H1 (cell line): Measurements from ENCODE around the gene PPP1R1A. TPM values are rescaled to one million over a fixed set of nuclear protein-coding genes. Genes with fewer than 3 reads are reported as not detected.

Source experiments
- CTCF ChIA-PET: fragments of 300-600 bp; sonication (Branson Sonifier 250); formaldehyde crosslinking; loops from one replicate; lab custom pipeline; 2021; ENCODE audit not compliant: partially characterized antibody; lab: Charles Lee
- POLR2A ChIA-PET: fragments of 300-600 bp; sonication (Branson Sonifier 250); formaldehyde crosslinking; loops from one replicate; lab custom pipeline; 2021; ENCODE audit warnings: inconsistent platforms; ENCODE audit not compliant: partially characterized antibody; lab: Charles Lee
- DNase-seq, 2 experiments: peaks; one replicate each; pipeline versions ENCODE4 v3.0.0 to v3.0.0-alpha.2; 2010 to 2022; ENCODE audit warnings: low spot score in 2 of 2, low read depth in 1 of 2, mixed read lengths in 1 of 2
- FAIRE-seq: peaks from 2 replicates; lab custom pipeline; 2011; peaks lifted over from hg19 to GRCh38; lab: Jason Lieb, UNC
- H2AFZ ChIP-seq: 2 replicates; pipeline ENCODE4 v1.8.1; 2012; ENCODE audit warnings: low read length, inconsistent platforms
- H2AK5ac ChIP-seq: 2 replicates; pipeline ENCODE4 v1.6.1; 2013; ENCODE audit warnings: low read depth, low read length
- H2BK120ac ChIP-seq: replicated peaks from 2 replicates; pipeline ENCODE3; 2013; ENCODE audit warnings: low read depth, low read length, inconsistent platforms
- H2BK12ac ChIP-seq: 2 replicates; pipeline ENCODE4 v1.6.1; 2013; ENCODE audit warnings: low read depth, low read length
- H2BK15ac ChIP-seq: 2 replicates; pipeline ENCODE4 v1.6.1; 2013; ENCODE audit warnings: low read length
- H2BK20ac ChIP-seq: 2 replicates; pipeline ENCODE4 v1.6.1; 2013; ENCODE audit warnings: low read length
- H2BK5ac ChIP-seq: 2 replicates; pipeline ENCODE4 v1.6.1; 2013; ENCODE audit warnings: low read depth, low read length
- H3K14ac ChIP-seq: 2 replicates; pipeline ENCODE4 v1.6.1; 2013; ENCODE audit warnings: inconsistent platforms; ENCODE audit not compliant: insufficient read length
- H3K18ac ChIP-seq: 2 replicates; pipeline ENCODE4 v1.6.1; 2013; ENCODE audit warnings: low read length; ENCODE audit errors: extremely low read depth
- H3K23ac ChIP-seq: 2 replicates; pipeline ENCODE4 v1.6.1; 2013; ENCODE audit warnings: inconsistent platforms; ENCODE audit not compliant: insufficient read length
- H3K23me2 ChIP-seq: 2 replicates; pipeline ENCODE4 v1.6.1; 2013; ENCODE audit warnings: low read depth, low read length
- H3K27ac ChIP-seq: 2 replicates; pipeline ENCODE4 v1.6.1; 2011; ENCODE audit warnings: low read depth, low read length, inconsistent platforms
- H3K27me3 ChIP-seq, 4 experiments: replicated peaks in 1 of 4; 1 replicate in 1 of 4; 2 replicates in 3 of 4; pipeline versions ENCODE4 v1.6.1 to v1.8.1; 2011 to 2013; ENCODE audit warnings: low read length in 3 of 4, mild to moderate bottlenecking in 3 of 4, inconsistent platforms in 2 of 4, mixed read lengths in 2 of 4, moderate library complexity in 1 of 4; ENCODE audit not compliant: control insufficient read depth in 3 of 4, insufficient read depth in 3 of 4; ENCODE audit errors: extremely low read depth in 1 of 4
- H3K36me3 ChIP-seq, 4 experiments: 2 replicates each; pipeline versions ENCODE4 v1.6.1 to v1.8.1; 2011 to 2013; ENCODE audit warnings: mild to moderate bottlenecking in 4 of 4, low read length in 3 of 4, moderate library complexity in 2 of 4, control low read depth in 1 of 4, inconsistent platforms in 1 of 4; ENCODE audit not compliant: insufficient read depth in 4 of 4, control insufficient read depth in 2 of 4
- H3K4ac ChIP-seq: replicated peaks from 2 replicates; pipeline ENCODE3; 2013; ENCODE audit warnings: low read length, low read depth, mixed read lengths, inconsistent platforms; ENCODE audit not compliant: insufficient read length
- H3K4me1 ChIP-seq, 4 experiments: replicated peaks in 1 of 4; 1 replicate in 1 of 4; 2 replicates in 3 of 4; pipeline versions ENCODE4 v1.6.1 to v1.8.1; 2011 to 2013; ENCODE audit warnings: low read length in 3 of 4, inconsistent platforms in 2 of 4, mixed read lengths in 1 of 4; ENCODE audit not compliant: insufficient read depth in 4 of 4, control insufficient read depth in 3 of 4
- H3K4me2 ChIP-seq, 2 experiments: 2 replicates each; pipeline versions ENCODE4 v1.6.1 to v1.8.1; 2011 to 2013; ENCODE audit warnings: low read depth in 2 of 2, low read length in 2 of 2, control low read depth in 1 of 2, inconsistent platforms in 1 of 2, mild to moderate bottlenecking in 1 of 2; ENCODE audit not compliant: insufficient read depth in 1 of 2
- H3K4me3 ChIP-seq, 4 experiments: fragments of 200-600, 300-600 bp in 1 of 4; sonication (generic), shearing (Covaris generic), sonication (Bioruptor Twin) in 1 of 4; 2 replicates each; pipeline versions ENCODE4 v1.5.1 to v1.8.1; 2011 to 2016; ENCODE audit warnings: low read length in 4 of 4, low read depth in 3 of 4, control low read depth in 2 of 4, inconsistent platforms in 2 of 4, mild to moderate bottlenecking in 2 of 4, mixed read lengths in 1 of 4, moderate library complexity in 1 of 4; ENCODE audit not compliant: insufficient read depth in 2 of 4; ENCODE audit errors: extremely low read depth in 1 of 4
- H3K56ac ChIP-seq: replicated peaks from 2 replicates; pipeline ENCODE3; 2013; ENCODE audit warnings: low read depth, mild to moderate bottlenecking, mixed read lengths, low read length, inconsistent platforms; ENCODE audit not compliant: insufficient read length
- H3K79me1 ChIP-seq: 2 replicates; pipeline ENCODE4 v1.6.1; 2013; ENCODE audit warnings: low read depth, low read length, control low read depth
- H3K79me2 ChIP-seq, 2 experiments: 2 replicates each; pipeline versions ENCODE4 v1.6.1 to v1.8.1; 2012 to 2013; ENCODE audit warnings: low read length in 2 of 2, mild to moderate bottlenecking in 2 of 2, inconsistent platforms in 1 of 2; ENCODE audit not compliant: insufficient read depth in 2 of 2, control insufficient read depth in 1 of 2
- H3K9ac ChIP-seq, 4 experiments: replicated peaks in 1 of 4; 1 replicate in 1 of 4; 2 replicates in 3 of 4; pipeline versions ENCODE4 v1.6.1 to v1.8.1; 2011 to 2013; ENCODE audit warnings: low read depth in 3 of 4, low read length in 3 of 4, control low read depth in 2 of 4, mild to moderate bottlenecking in 2 of 4, moderate library complexity in 2 of 4, inconsistent platforms in 1 of 4; ENCODE audit errors: extremely low read depth in 1 of 4
- H3K9me3 ChIP-seq, 2 experiments: 2 replicates each; pipeline versions ENCODE4 v1.6.1 to v1.8.1; 2012 to 2013; ENCODE audit warnings: mild to moderate bottlenecking in 2 of 2, moderate library complexity in 2 of 2, control low read depth in 1 of 2, inconsistent platforms in 1 of 2, low read depth in 1 of 2, low read length in 1 of 2, mixed read lengths in 1 of 2; ENCODE audit not compliant: insufficient read depth in 2 of 2
- H4K20me1 ChIP-seq, 2 experiments: replicated peaks in 1 of 2; 2 replicates each; pipeline versions ENCODE3 to v1.8.1; 2011 to 2013; ENCODE audit warnings: inconsistent platforms in 2 of 2, low read length in 2 of 2, mild to moderate bottlenecking in 1 of 2; ENCODE audit not compliant: insufficient read depth in 2 of 2, control insufficient read depth in 1 of 2
- H4K5ac ChIP-seq: 2 replicates; pipeline ENCODE4 v1.6.1; 2013; ENCODE audit warnings: low read length, low read depth, mixed read lengths, inconsistent platforms; ENCODE audit not compliant: insufficient read length
- H4K8ac ChIP-seq: 2 replicates; pipeline ENCODE4 v1.8.0; 2013; ENCODE audit warnings: mild to moderate bottlenecking, moderate library complexity, low read length, inconsistent platforms; ENCODE audit not compliant: insufficient read depth; ENCODE audit errors: extremely low read depth
- H4K91ac ChIP-seq: replicated peaks from 2 replicates; pipeline ENCODE3; 2013; ENCODE audit warnings: low read length, mixed read lengths, inconsistent platforms; ENCODE audit not compliant: insufficient read length
- BCL11A ChIP-seq, 2 experiments: IDR thresholded peaks; one replicate each; pipeline ENCODE4 v1.6.1; 2011; ENCODE audit warnings: low read depth in 2 of 2, low read length in 2 of 2, mild to moderate bottlenecking in 2 of 2
- CBX5 ChIP-seq: fragments of 300-800, 300-1000 bp; sonication (generic); IDR thresholded peaks from 2 replicates; pipeline ENCODE4 v1.7.1; 2016; ENCODE audit warnings: antibody characterized with exemption, low read length, low read depth
- NANOG ChIP-seq: IDR thresholded peaks from 2 replicates; pipeline ENCODE4 v1.6.1; 2011; ENCODE audit warnings: low read length, low read depth, mild to moderate bottlenecking, inconsistent platforms; ENCODE audit not compliant: insufficient read depth, poor library complexity, severe bottlenecking
- NRF1 ChIP-seq: IDR thresholded peaks from 2 replicates; pipeline ENCODE4 v1.6.1; 2011; ENCODE audit warnings: mild to moderate bottlenecking, low read depth, low read length, improper control_type of control experiment
- POU5F1 ChIP-seq: IDR thresholded peaks from 2 replicates; pipeline ENCODE4 v1.6.1; 2011; ENCODE audit warnings: low read depth, mild to moderate bottlenecking, low read length, moderate library complexity
- RAD21 ChIP-seq, 2 experiments: IDR thresholded peaks in 1 of 2; conservative IDR thresholded peaks in 1 of 2; 2 replicates each; pipeline ENCODE4 v1.6.1; 2011; ENCODE audit warnings: low read depth in 2 of 2, low read length in 2 of 2, improper control_type of control experiment in 1 of 2, inconsistent platforms in 1 of 2, mild to moderate bottlenecking in 1 of 2, moderate library complexity in 1 of 2
- RFX5 ChIP-seq: IDR thresholded peaks from 2 replicates; pipeline ENCODE4 v1.6.1; 2011; ENCODE audit warnings: low read depth, low read length, improper control_type of control experiment, borderline replicate concordance
- SIRT6 ChIP-seq: IDR thresholded peaks from one replicate; pipeline ENCODE4 v1.7.1; 2012; ENCODE audit warnings: low read length, inconsistent platforms
- TCF12 ChIP-seq: IDR thresholded peaks from 2 replicates; pipeline ENCODE4 v1.6.1; 2011; ENCODE audit warnings: low read depth, mild to moderate bottlenecking, low read length
- USF2 ChIP-seq: IDR thresholded peaks from 2 replicates; pipeline ENCODE4 v1.6.1; 2011; ENCODE audit warnings: low read length, improper control_type of control experiment
- WGBS, 2 experiments: shearing (Covaris generic) in 1 of 2; methylation state at CpG; one replicate each; pipeline versions ENCODE4 v1.1.6 to v1.1.7; 2013 to 2015; ENCODE audit warnings: low lambda C conversion rate in 2 of 2, mixed read lengths in 2 of 2, inconsistent platforms in 1 of 2, low coverage in 1 of 2, missing lambda C conversion rate in 1 of 2; ENCODE audit not compliant: insufficient replicate concordance in 2 of 2, insufficient coverage in 1 of 2, insufficient read length in 1 of 2; ENCODE audit errors: extremely low coverage in 1 of 2, missing lambda C conversion rate in 1 of 2; 5-methylcytosine and 5-hydroxymethylcytosine counted together
- polyA plus RNA-seq, 7 experiments: library from polyadenylated mRNA; depleted of rRNA in 3 of 7; stranded (reverse) in 5 of 7; unstranded in 2 of 7; fragments of >200 nt in 5 of 7; fragments of 200-250 nt in 2 of 7; gene quantifications; 1 replicate in 5 of 7; 2 replicates in 1 of 7; 4 replicates in 1 of 7; pipeline versions ENCODE4 v1.2.1 to v1.2.3, GENCODE V29; 2011 to 2013; ENCODE audit warnings: missing spikeins in 2 of 7, mixed read lengths in 2 of 7
- total RNA-seq: library from RNA; stranded (reverse); fragmentation: NEBNext Ultra II Directional; extraction: Animal tissue kit (Norgen Biotek cat#: 25700); gene quantifications from 2 replicates; pipeline ENCODE4 v1.2.1, GENCODE V29; 2021

The PPP1R1A gene
- total and polyA plus RNA-seq, 2 of the 8 experiments (the other 6 are each of a cell fraction or from before 2014, with no cell fraction given), result 5.8 to 13.1 TPM

- H3K4me3 ChIP-seq, result no peak overlapping the region
- H3K27ac ChIP-seq, result no peak overlapping the region
- POLR2A ChIA-PET, result no interaction called here
Measured at GRCh38 chr12:54586620-54587019, 1.8 kb downstream of the PPP1R1A start.

More at GRCh38 chr12:54586620-54587019, 1.8 kb downstream of the PPP1R1A start:
- peaks cover 0 to 26% (median 18%) of the 10 kb centered on the region in 4 experiments; a peak in 6 of 7 replicates for H3K4me1 ChIP-seq
- H3K14ac ChIP-seq, result no peak overlapping the region
- no peak for DNase-seq
- H2BK20ac ChIP-seq, result no peak overlapping the region
- no peak overlapping the region for H3K56ac ChIP-seq
- no peak overlapping the region; the same call in 1 of the 2 replicates for H4K8ac ChIP-seq
- no peaks in the 10 kb centered on the region for H3K79me2 ChIP-seq
- no peak overlapping the region for H3K9ac ChIP-seq
- no peak overlapping the region for H2BK15ac ChIP-seq
- peak overlapping the region; percentile 23; the same call in 1 of the 2 replicates for H2BK12ac ChIP-seq
- H3K4ac ChIP-seq, result no peak overlapping the region
- H3K18ac ChIP-seq, result no peak overlapping the region
- H2AK5ac ChIP-seq, result no peak overlapping the region
- no peak for FAIRE-seq
- 88% methylated on average over 2 of the region's 2 CpGs; no CpG with 5 or more reads in 1 of the 2 experiments for WGBS, 2 experiments
- H3K4me2 ChIP-seq, result no peak overlapping the region; a peak in 1 of 4 replicates
- no peaks in the 10 kb centered on the region for H4K20me1 ChIP-seq
- H3K79me1 ChIP-seq, result no peaks in the 10 kb centered on the region; the same call in none of the 2 replicates
- H3K9me3 ChIP-seq, result no peaks in the 10 kb centered on the region
- CTCF ChIA-PET, result interaction anchor here (1.2 to 8.2 kb wide), 11 partner anchors 6 to 482 kb away, joined by 3 to 99 read pairs (median 4); no protein-coding TSS in a partner anchor
- H3K23ac ChIP-seq, result no peak overlapping the region
- no peak overlapping the region for H4K5ac ChIP-seq
- TF ChIP-seq TCF12 (no peak), BCL11A (IDR thresholded peaks at IDR 0.05; ENCODE audit: low read depth in 2 of 2, low read length in 2 of 2) (no peak), SIRT6 (no peak), NANOG (no peak), RFX5 (no peak), NRF1 (no peak), CBX5 (no peak), RAD21 (IDR thresholded peaks at IDR 0.05 in 1 of 2, conservative IDR thresholded peaks at IDR 0.05 in 1 of 2; ENCODE audit: low read depth in 2 of 2, low read length in 2 of 2) (no peak), POU5F1 (no peak), USF2 (no peak)
- H2AFZ ChIP-seq, result no peak overlapping the region
- peak overlapping the region; percentile 31 for H4K91ac ChIP-seq
- peaks cover 9% of the 10 kb centered on the region; the same call in 1 of the 2 replicates for H3K23me2 ChIP-seq
- no peak overlapping the region for H2BK120ac ChIP-seq
- H3K27me3 ChIP-seq, result peaks cover 2 to 43% (median 35%) of the 10 kb centered on the region in 4 experiments
- no peak overlapping the region for H2BK5ac ChIP-seq
- no peaks in the 10 kb centered on the region for H3K36me3 ChIP-seq
